Caki2 (cell line): Measurements from ENCODE around the gene IQCM. TPM values are rescaled to one million over a fixed set of nuclear protein-coding genes. Genes with fewer than 3 reads are reported as not detected.
A peak's percentile ranks its signal among the peaks of the same experiment; 100 is the strongest.

Experiments used
- DNase-seq: peaks from one replicate; pipeline ENCODE4 v3.0.0-alpha.2; 2015; ENCODE audit warnings: low read depth
- in situ Hi-C: cut with HindIII; loops from 2 replicates; pipeline ENCODE4 v1.10.0; 2016; ENCODE audit warnings: low sequenced_read_pairs, low pct_unique_long_range_greater_than_20kb, mixed read lengths
- total RNA-seq: library from RNA; depleted of rRNA; stranded (reverse); fragments of >200 nt; shearing (Covaris generic); gene quantifications from 2 replicates; pipeline ENCODE4 v1.2.3, GENCODE V29; 2014; ENCODE audit warnings: low replicate concordance; rRNA removed

The IQCM gene, protein sequence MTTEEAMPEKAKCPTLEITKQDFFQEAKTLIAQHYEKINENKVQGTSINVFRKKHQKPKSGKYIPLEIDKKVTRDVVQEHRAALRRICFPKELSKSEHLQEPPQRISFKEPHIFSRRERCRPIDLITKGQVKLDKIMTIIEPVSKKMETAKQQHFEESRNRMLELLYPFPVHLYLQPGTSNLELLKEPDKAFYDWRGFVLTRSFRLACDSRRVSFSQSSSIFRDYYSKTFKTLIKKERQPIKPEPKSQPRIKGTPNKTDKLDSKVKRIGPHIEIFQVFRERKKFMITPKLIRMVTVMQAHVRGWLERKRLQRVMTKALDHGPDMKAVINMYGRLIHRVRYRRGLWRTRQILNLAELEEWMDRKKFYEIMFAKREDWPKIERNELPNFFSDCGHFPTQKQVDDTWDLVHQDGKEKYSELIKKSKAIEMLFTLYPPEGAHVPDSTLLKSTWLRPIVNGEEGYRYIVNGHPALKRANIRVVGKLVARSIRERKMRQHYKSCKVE
- not detected in 2 replicates for total RNA-seq

DNA sequence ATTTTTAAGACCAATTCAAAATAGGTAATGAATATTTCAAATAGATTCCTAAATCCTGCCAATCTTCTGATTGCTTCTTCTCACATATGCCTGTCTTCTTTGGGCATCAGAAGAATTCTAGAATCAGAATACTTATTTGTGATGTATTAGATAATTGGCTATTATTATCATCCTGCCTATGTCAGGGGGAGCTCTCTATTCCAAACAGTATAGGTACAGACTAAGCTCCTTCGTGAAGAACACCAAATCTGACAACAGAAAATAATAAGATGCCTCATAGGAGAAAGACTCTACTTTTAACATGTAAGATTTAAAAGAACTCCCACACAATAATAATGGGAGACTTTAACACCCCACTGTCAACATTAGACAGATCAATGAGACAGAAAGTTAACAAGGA is at the start of gene IQCM:
IQCM (minus strand) TSS at position 101 of the 400 bp plus-strand sequence. CDS start 73,152 bp downstream, outside the sequence.
- in situ Hi-C loops = no loop called here
- no peak for DNase-seq

DNA sequence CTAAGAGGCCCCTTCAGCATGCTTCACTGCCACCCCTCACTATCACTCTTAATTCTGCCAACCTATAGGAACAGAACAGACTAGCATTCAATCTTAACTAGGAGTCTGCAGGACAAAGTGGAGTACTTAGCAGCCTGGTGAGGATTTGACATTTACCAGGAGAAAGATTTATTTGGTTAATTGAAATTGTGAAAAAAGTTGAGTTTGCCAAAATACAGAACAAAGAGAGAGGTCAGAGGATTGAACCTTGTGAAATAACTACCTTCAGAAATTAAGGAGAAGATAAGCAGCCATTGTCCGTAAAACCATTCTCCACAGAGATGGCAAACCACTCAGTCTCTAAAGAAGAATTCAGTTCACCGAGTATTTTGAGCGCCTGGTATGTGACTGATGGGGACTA is 41.8 kb upstream of the IQCM start:
- in situ Hi-C loops = no loop called here
- DNase-seq = no peak

DNA sequence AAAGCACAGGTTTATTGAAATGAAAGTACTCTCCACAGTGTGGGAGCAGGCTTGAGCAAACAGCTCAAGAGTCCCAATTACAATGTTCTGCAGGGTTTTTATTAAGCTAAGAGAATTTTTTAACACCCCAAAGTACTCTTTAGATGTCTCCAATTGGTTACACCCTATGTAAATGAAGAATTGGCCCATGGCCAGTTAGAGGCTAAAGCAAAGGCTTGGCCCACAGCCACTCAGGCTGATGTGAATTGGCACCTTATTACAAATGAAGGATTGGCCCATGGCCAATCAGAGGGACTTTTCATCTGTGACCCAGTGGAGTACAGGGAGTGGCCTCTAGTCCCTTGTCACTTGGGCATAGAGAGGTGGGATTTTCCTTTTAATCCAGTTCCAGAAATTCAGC is 30.1 kb upstream of the IQCM start:
- in situ Hi-C loops = no loop called here
- DNase-seq = no peak

DNA sequence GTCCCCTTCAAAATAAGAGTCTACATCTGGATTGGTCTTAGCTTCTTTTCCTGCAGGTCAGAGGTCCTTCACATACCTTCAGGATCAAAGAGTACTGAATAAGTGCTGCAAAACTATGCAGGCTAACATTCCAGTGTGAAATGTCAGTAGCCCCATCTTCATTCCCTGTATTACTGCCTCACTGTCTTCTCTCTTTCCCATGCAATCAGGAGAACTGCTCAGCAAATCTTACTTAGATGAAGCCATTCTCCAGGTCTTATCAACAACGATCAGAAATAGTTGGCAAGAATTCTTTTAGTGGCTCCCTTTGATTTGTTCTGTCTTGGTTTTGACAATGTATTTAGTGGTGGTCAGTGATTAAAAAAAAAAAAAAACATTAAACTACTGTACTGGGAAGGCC is 26.0 kb upstream of the IQCM start:
- DNase-seq = no peak
- in situ Hi-C loops = no loop called here

DNA sequence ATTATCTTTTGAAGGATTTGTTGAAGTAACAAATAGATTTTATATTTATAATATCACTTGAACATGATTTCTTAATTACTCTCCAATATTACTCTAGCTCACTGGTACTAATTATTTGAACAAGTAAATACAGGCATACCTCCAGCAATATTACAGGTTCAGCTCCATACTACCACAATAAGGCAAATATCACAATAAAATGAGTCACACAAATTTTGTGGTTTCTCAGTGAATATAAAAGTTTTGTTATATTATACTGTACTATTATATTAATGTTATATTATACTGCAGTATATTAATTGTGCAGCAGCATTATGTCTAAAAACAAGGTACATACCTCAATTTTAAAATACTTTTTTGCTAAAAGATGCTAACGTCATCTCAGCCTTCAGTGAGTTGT is 22.4 kb upstream of the IQCM start:
- in situ Hi-C loops = no loop called here
- no peak for DNase-seq

DNA sequence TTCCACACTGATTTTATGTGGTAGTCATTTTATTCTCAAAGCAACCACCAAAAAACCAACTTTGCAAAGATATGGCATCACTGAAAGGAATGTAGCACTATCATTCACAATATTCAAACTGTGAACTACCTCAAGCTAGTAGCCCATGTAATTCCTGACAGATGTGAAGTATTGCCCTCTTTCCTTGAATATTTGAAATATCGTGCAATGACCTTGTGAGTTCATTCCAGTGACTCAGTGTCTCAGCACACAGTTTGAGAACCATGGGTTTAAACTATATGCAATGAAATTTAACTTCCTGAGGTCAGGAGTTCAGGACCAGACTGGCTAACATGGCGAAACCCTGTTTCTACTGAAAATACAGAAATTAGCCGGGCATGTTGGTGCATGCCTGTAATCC is 20.9 kb upstream of the IQCM start:
- no peak for DNase-seq
- in situ Hi-C loops = no loop called here

DNA sequence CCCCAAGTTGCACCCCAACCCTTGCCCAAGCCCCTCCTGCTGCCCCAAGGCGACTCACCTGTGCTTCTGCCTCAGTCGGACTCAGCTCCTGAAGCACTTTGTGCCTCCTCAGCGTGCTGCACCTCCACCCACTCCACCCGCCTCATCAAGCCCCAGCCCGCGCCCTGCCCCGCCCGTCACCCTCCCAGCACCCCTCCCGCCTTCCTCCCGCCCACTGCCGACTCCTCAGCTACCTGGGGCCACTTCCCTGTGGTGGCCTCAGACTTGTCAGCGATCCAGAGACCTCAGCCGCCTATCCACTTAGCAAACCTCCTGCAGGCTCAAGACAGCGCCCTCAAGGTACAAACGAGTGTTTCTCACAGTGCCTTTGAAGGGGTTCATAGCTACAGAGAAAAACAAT is 19.6 kb upstream of the IQCM start:
- DNase-seq = no peak
- in situ Hi-C loops = no loop called here

DNA sequence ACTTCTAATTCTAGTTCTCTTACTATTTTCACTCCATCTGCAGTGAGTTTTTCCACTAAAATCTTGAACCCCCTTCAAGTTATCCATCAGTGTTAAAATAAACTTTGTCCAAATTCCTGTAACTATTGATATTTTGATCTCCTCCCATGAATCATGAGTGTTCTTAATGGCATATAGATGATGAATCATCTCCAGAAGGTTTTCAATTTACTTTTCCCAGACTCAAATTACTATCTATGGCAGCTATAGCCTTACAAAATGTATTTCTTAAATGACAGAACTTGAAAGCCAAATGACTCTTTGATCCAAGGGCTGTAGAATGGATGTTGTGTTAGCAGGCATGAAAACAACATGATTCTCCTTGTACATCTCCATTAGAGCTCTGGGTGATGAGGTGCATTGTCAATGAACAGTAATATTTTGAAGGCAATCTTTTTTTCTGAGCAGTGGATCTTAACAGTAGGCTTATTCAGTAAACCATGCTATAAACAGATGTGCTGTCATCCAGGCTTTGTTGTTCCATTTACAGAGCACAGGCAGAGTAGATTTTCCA is 16.1 kb upstream of the IQCM start:
- no peak for DNase-seq
- in situ Hi-C loops = no loop called here

DNA sequence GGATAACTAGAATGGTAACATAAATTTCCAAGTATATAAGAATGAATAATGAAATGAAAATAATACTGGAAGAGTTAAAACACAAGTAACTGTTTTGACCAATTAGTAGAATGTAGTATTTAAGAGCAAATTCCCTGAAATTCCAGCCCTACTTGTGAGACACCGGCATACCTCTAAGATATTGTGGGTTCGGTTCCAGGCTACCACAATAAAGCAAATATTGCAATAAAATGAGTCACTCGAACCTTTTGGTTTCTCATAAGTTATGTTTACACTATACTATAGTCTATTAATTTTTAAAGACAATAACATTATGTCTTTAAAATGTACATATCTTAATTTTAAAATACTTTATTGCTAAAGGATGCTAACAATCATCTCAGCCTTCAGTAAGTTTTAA is 15.2 kb upstream of the IQCM start:
- DNase-seq = no peak
- in situ Hi-C loops = no loop called here

DNA sequence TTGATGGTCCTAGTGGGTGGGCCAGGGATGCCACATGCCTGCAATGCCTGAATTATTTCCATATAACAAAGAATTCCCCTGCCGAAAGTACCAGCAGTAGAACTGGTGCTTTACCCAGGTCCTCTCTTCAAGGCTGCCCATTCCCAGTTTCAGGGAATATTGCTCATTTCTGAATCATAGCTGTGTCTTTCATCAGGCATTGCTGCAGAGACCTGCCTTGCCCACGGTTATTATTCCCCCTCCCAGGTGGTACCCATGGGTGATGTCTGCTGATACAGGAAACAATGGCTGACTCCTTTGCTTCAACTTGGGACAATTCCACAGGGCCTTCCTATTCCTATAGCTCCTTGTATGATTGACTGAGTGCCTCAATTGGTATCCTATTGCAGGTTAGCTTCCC is 9.7 kb upstream of the IQCM start:
- DNase-seq = no peak
- in situ Hi-C loops = no loop called here

DNA sequence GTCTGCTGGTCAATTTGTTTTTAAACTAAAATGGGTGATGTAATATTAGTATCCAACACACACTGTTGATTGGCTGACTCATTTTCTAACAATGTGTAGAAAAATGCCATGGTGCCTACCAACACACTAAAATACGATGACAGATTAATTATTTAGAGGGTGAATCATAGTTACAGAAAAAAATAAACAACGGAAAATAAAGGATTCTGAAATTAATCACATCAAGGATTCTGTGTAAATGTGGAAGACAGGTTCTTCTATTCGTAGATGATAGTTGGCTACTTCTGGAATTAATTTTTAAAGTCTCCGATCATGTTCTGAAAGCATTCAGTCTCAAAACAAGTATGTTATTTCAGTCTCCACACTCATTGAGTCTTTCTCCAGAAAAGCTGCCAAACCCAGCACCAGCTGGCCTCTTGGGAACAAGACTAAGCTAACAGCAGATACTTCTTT is 8.2 kb upstream of the IQCM start:
- DNase-seq = peak; percentile 74
- in situ Hi-C loops = no loop called here

DNA sequence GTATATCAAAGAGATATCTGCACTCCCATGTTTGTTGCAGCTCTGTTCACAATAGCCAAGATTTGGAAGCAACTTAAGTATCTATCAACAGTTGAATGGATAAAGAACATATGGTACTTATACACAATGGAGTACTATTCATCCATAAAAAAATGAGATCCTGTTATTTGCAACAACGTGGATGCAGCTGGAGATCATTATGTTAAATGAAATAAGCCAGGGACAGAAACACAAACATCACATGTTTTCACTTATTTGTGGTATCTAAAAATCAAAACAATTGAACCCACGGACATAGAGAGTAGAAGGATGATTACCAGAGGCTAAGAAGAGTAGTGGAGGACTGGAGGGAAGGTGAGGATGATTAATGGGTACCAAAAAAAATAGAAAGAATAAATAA is 14.2 kb downstream of the IQCM start:
- in situ Hi-C loops = no loop called here
- DNase-seq = no peak

DNA sequence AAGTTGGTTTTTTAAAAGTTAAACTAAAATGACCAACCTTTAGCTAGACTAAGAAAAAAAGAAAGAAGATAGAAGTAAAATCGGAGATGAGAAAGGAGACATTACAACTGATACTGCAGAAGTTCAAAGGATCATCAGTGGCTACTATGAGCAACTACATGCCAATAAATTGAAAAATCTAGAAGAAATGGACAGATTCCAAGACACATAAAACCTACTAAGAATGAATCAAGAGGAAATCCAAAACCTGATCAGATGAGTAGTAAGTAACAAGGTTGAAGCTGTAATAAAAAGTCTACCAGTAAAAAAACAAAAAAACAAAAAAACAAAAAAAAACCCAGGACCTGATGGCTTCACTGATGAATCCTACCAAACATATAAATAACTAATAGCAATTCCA is 16.1 kb downstream of the IQCM start:
- in situ Hi-C loops = no loop called here
- no peak for DNase-seq

DNA sequence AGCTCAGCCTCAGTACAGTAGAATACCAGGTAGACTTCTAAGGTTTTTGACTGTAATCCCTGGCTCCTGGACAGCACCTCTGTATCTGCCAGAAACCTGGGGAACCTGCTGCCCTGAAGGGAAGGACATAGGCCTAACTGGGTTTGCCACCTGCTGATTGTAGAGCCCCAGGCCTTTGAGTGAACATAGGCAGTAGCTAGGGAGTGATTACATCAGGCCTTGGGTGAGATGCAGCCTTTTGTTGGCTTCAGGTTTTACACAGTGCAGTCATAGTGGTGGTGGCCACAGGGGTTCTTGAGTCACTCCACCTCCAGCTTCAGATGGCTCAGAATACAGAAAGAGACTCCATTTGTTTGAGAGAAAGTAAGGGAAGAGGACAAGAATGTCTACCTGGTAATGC is 19.3 kb downstream of the IQCM start:
- DNase-seq = no peak
- in situ Hi-C loops = no loop called here

DNA sequence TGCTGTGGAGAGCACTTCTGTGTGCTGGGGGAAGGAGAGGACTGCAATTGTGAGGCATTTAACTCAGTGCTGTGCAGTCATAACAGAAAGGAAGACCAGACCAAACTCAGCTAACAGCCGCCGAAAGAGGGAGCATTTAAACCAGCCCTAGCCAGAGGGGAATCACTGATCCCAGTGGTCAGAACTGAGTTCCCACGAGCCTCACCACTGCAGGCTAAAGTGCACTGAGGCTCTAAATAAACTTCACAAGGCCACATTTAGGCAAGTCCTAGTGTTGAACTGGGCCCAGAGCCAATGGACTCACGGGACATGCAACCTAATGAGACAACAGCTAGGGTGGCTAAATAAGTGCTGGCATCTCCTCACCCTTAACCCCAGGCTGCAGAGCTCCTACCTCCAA is 20.4 kb downstream of the IQCM start:
- in situ Hi-C loops = no loop called here
- DNase-seq = no peak

DNA sequence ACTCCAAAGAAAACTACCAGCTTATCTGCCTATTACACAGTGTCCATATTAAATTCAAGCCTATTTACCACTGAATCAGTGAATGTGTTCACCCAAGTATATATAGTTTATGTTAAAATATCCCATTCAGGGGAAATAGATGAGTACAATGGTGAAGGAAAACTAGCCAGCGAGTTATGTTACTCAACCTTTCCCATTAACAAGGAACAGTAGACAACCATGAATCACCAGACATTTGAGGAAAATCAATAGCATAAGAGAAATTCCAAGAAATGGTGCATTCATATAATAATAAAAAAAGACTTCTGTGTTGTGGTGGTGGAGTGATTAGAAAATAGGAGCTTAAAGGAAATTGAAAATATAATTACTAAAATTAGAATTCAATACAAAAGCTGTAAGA is 21.3 kb downstream of the IQCM start:
- DNase-seq = no peak
- in situ Hi-C loops = no loop called here

DNA sequence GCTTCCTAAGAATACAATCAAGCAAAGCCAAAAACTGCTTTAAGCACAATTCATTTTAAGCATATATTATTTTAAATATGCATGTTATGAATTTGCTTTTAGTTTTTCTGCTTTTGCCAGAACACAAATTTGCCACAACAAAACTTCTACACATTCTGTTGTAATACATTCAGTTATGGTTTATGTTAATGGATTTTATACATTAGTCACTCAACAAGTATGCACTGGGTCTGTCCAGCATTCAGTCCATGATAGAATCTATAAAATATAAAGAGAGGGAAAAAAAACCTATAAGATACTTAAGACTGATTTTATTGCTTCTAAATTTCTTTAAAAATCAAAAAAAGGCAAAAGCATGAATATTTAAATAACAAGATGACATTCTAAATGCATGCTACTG is 22.2 kb downstream of the IQCM start:
- in situ Hi-C loops = no loop called here
- no peak for DNase-seq

DNA sequence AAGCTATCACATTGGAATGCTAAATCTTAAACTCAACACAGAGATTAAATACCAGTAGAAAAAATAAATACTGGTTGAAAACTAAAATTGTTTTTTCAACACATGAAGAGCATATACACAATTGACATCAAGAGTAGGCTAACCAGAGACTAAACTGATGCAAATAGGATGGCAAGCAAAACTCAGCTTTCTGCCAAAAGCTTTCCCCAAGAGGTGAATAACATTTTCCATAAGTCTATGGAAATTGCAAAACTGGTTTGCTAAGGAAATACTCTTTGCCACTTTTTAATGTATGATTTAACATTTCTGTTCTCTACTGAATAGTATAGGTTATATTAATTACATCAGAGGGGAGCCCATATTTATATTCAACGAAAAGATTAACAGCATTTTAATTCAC is 23.8 kb downstream of the IQCM start:
- in situ Hi-C loops = no loop called here

DNA sequence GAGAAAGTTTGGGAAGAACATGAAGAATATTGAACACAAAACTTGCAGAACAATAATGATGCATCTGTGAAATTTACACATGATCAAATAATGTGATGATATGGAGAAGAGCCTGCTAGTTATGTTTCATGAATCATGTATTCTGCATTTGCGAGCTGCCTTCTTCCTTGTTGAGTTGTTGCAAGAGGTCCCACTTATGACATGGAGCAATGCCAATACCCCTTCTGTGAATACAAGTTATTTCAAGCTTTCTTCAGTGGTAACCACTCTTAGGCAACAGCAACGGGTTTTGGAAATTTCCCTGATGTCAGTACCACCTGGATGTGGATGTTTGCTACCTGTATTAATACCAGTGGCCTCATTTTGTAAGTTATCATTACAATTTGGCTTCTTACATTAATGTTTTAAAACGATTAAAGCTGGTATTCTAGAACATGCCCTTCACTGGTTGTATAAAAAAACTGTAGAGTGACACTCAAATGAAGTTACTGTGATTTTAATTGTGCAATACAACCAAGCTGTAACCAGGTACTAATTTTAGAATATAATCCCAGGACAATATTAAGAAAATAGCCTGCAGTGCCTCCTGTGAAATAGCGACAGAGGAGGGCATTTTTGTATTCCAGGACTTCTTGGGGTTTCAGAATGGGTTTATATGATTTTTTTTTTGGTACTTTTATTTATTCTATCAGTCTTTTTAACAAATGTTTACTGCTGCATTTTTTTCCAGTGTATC is 25.3 kb downstream of the IQCM start:
- no peak for DNase-seq
- in situ Hi-C loops = no loop called here

More for the DNA sequence above, 23.8 kb downstream of the IQCM start:
- no peak for DNase-seq
